GM21423 (cell line): ENCODE data around the gene HMGN1.
A peak's percentile ranks its signal among the peaks of the same experiment; 100 is the strongest.
"Not testable (repeated sequence)": the region's sequence is repeated elsewhere in the genome, so short reads cannot be mapped to it uniquely, and the experiment has no call there.

ENCODE experiments used
- ATAC-seq: cut with Tn5 transposase; IDR thresholded peaks from one replicate; pipeline ENCODE4 v1.9.1; 2021; ENCODE audit warnings: mild to moderate bottlenecking, moderate library complexity; ENCODE audit not compliant: unreplicated experiment

The HMGN1 gene

GRCh38 chr21:39348355-39349210 lies at the start of gene HMGN1:
Gene HMGN1, minus strand, starts transcription at chr21:39349088. Its CDS starts 171 bp downstream, at chr21:39348917.
- ATAC-seq: peak; percentile 49

DNA sequence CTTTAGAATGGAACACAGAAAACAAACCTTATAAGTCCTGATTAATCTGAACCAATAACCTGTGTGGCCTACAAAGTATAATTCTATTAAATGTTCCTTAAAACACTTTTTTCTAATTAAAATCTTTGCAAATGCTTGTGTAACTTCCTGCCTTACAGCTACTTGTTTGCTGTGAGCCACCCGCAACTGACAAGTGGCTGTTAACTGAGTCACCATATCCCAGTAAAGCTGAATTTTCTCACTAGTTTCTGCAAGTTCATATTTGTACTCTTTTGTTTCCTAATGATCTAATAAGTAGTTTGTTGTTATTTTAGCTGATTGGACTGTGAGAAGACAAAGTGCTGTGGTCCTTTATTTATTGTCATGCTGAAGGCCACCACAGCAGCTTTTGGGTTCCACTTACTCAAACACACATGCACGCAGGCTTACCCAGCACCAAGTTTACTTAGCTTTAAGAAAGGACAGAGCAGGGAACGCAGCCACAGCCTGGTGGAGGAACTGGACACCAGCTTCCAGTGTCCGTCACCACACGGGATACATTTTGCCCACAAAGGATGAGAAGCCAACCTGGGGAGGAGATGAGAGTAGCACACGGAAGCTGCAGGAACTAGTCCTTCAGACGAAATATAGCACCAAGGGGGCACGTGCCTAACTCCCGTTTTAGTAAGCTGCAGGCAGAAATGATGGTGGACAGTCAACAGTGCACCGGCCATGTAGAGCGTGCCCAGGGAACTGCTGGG lies 48.9 kb upstream of the HMGN1 start:
- ATAC-seq: no peak

GRCh38 chr21:39392981-39393380 lies 44.1 kb upstream of the HMGN1 start:
- ATAC-seq: no peak

DNA sequence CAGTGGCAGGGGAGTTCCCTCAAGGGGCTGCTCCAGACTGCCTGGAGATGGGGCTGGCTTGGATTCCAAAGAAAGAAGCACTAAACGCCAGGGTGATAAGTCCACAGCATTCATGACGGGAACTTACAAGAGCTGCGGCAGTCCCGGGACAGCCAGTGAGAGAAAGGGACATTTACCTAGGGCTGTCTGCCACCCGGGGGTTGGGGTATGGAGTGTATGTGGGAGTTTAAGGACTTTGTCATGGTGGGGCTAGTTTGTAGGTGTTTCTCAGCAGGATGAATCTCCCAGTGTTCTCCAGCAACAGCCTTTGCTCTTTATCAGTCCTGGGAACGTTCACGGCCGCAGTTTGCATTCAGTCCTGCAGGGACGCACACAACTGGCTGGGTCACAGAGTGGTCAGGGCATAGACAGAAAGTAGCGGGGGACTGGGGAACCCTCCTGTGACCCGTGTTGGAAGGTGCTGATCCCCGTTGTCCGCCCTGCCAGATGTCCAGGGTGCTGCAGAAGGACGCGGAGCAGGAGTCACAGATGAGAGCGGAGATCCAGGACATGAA lies 41.4 kb upstream of the HMGN1 start:
- no peak for ATAC-seq

- ATAC-seq: no peak
These were observed 39.9 kb upstream of the HMGN1 start for GRCh38 chr21:39388811-39389155.

- peak; percentile 67 for ATAC-seq
These were observed 39.3 kb upstream of the HMGN1 start for GRCh38 chr21:39388038-39388810.

DNA sequence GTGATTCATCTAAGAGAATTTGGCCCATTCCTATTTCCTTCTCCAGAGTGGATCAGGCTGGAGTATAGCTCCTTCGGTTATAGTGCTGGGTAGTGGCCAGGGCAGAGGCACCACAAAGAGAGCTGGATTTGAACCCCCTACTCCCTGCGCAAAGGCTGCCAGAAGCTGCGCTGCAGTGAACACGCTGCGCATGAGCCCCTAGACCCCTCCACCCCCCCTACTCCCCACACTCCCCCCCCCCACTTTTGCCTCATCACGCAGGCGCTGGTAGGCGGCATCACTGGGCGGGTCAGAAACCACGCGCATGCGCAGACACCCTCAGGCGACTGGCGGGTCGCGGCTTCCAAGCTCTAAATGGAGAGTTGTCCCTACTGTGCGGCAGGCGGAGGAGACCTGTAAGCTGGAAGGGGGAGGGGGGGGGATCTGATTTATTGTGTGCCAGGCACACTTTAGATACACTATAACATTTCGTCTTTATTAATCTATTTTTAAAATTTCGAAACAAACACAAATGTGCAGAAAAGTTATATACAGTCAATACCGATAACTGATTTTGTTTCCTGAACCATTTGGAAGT lies 38.7 kb upstream of the HMGN1 start:
- ATAC-seq: peak; percentile 70

DNA sequence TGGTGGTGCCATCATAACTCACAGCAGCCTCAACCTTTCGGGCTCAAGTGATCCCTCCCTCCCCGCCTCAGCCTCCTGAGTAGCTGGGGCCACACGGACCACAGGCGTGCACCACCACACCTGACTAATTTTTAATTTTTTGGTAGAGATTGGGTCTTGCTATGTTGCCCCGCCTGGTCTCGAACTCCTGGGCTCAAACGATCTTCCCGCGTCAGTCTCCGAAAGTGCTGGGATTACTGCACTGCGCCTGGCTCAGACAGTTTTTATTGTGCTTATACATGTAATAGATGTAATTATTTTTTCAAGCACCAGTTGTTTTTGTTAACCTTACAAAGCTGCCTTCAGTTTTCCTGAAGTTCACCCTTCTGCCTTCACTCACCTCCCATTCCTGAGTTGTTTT lies 38.0 kb upstream of the HMGN1 start:
- ATAC-seq: no peak

GRCh38 chr21:39386194-39386593 lies 37.3 kb upstream of the HMGN1 start:
- ATAC-seq: no peak

DNA sequence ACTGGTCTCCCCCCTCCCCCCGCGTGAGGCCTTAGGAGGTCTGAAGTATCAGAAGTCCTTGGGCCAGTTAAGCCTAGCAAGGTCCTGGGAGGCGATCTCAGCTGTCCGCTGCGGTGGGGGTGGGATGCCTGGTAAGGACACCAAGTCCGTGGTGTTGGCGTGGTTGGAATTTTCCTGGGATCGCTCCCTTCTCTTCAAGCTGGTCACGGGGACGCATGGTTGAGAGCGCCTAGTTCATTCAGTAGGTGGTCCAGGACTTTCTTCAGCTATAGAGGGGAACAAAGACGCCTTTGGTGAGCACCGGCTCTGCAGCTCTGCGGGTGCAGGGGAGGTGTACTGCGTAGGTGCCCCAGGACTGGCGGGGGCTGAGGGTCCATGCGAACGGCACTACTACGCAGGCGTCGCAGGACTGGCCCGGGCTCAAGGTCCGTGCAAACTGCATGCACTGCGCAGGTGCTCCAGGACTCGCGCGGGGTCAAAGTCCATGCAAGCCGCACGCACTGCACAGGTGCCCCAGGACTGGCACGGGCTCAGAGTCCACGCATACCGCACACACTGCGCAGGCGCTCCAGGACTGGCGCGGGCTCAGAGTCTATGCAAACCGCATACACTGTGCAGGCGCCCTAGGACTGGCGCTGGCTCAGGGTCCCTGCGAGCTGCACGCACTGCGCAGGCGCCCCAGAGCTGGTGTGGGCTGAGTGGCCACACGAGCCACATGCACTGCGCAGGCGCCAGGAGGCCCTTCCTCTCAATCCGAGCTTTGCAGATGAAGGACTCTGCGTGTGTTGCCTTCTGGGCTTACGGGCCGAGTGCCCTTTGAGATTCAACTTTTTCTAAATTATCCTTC lies 36.6 kb upstream of the HMGN1 start:
- no peak for ATAC-seq

DNA sequence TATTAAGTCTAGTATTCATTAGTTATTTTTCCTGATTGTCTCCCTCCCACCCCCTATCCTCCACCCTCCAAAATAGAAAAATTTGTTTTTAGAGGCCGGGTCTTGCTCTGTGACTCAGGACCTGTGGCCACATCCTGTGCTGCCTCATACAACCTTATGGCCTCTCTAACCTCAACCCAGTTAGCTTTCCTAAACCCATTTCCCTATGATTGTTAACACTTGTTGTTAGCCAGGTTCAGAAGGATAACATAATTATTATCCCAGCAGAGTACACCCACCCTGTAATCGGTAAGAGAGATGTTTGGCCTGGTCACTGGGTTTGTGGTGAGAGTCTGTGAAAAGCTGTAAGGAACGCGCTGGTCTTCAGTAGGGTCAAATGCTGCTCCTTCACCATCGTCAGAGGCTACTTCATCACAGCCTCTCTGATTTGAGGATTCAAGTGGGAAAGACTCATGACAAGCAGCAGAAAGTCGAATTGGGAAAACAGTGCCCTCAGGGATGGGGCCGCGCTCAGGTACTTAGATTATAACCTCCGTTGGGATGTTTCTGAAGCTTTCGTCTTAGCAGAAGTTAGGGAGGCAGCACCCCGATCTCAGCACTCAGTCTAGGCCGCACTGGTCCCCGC lies 35.9 kb upstream of the HMGN1 start:
- no peak for ATAC-seq

- not testable (repeated sequence) for ATAC-seq
These were observed 33.2 kb upstream of the HMGN1 start for GRCh38 chr21:39382096-39382495.

DNA sequence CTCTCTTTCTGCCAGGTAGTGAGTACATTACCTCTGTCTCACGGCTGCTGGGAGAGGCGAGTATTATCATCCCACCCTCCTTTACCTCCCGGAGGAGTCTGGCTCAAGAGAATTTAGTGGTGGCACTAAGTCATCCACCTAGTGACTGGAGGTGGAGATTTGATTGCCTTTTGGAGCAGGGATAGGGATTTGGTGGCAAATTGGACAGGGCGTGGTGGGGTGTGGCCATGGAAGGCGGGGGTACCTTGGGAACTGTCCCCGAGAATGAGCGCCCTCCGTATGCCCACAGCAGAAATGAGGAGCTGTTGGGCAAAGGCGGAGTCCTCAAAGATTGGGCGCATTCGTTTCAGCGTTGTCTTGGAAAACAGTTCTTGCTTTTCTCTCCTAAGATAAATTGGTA lies 32.1 kb upstream of the HMGN1 start:
- ATAC-seq: no peak

GRCh38 chr21:39379986-39380891 lies 31.4 kb upstream of the HMGN1 start:
- peak; percentile 95 for ATAC-seq

- ATAC-seq: no peak
These were observed 28.7 kb upstream of the HMGN1 start for GRCh38 chr21:39377444-39378050.

- no peak for ATAC-seq
These were observed 26.6 kb upstream of the HMGN1 start for GRCh38 chr21:39375446-39375845.

DNA sequence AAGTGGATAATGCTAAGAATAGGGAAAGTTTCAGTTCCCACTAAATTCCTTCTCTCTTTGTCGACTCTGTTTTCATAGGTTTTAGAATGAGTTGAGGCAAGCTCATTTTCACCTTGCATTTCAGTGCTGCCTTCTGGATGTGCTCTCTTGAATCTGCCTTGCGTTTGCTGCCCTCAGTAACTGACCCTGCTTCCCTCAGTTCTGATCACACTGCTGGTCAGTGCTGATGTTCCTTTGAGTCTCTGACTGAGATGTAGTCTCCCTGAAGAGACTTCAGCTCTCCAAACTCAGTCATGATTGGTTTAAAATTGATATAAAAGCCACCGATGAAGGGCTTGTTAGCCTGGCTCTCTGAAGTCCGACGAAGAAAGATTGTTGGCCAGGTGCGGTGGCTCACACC lies 25.2 kb upstream of the HMGN1 start:
- no peak for ATAC-seq

GRCh38 chr21:39373634-39374033 lies 24.7 kb upstream of the HMGN1 start:
- no peak for ATAC-seq
